K562 (cell line): ENCODE results near the gene TOMM22. TPM values are rescaled to one million over a fixed set of nuclear protein-coding genes. Genes with fewer than 3 reads are reported as not detected.

Experiments
- ATAC-seq: fragments of 200-7000 bp; cut with Tn5 transposase; 3 replicates; pipeline ENCODE4 v1.9.1; 2020; ENCODE audit warnings: moderate library complexity
- BruUV-seq: library from RNA; stranded (reverse); fragments of 400-500 nt; replicated peaks from 2 replicates; lab custom pipeline; 2021; lab: Mats Ljungman, UMichigan
- CTCF ChIA-PET: fragments of 300-600 bp; formaldehyde crosslinking; extraction: SDS; loops from one replicate; lab custom pipeline; 2021; ENCODE audit warnings: low intra/inter-chr PET ratio; lab: Yijun Ruan, JAX
- POLR2A ChIA-PET: fragments of 300-600, 350-650 bp; sonication (Branson Sonifier 250); formaldehyde crosslinking; extraction: SDS; loops from one replicate; lab custom pipeline; 2021; ENCODE audit warnings: antibody characterized with exemption, inconsistent platforms; lab: Yijun Ruan, JAX
- DNase-seq, 4 experiments: peaks; one replicate each; pipeline versions ENCODE4 v3.0.0 to v3.0.0-alpha.2; 2011 to 2018; ENCODE audit warnings: low spot score in 3 of 4, mixed read lengths in 3 of 4; ENCODE audit errors: extremely low read depth in 1 of 4
- FAIRE-seq: peaks from 2 replicates; lab custom pipeline; 2011; peaks lifted over from hg19 to GRCh38; lab: Jason Lieb, UNC
- H2AFZ ChIP-seq: 2 replicates; pipeline ENCODE4 v1.6.0; 2011; ENCODE audit warnings: low read depth, low read length, control low read depth, inconsistent platforms
- H3K27ac ChIP-seq: fragments of 200-600 bp; 3 replicates; pipeline ENCODE4 v1.8.0; 2011; ENCODE audit warnings: low read depth, mild to moderate bottlenecking, control low read depth, inconsistent platforms, low read length, moderate library complexity, mixed read lengths; ENCODE audit errors: extremely low read depth
- H3K27me3 ChIP-seq, 2 experiments: fragments of 300-600 bp in 1 of 2; 2 replicates in 1 of 2; 3 replicates in 1 of 2; pipeline versions ENCODE4 v1.6.0 to v1.8.0; 2011; ENCODE audit warnings: inconsistent platforms in 2 of 2, low read length in 2 of 2, mild to moderate bottlenecking in 1 of 2, mixed read lengths in 1 of 2, moderate library complexity in 1 of 2; ENCODE audit not compliant: control insufficient read depth in 2 of 2, insufficient read depth in 2 of 2
- H3K36me3 ChIP-seq: fragments of 300-600 bp; 3 replicates; pipeline ENCODE4 v1.8.0; 2011; ENCODE audit warnings: mild to moderate bottlenecking, low read length, inconsistent platforms; ENCODE audit not compliant: control insufficient read depth, insufficient read depth
- H3K4me1 ChIP-seq, 2 experiments: fragments of 200-600 bp in 1 of 2; replicated peaks in 1 of 2; 2 replicates in 1 of 2; 3 replicates in 1 of 2; pipeline versions ENCODE4 v1.5.1 to v1.8.0; 2011; ENCODE audit warnings: inconsistent platforms in 2 of 2, low read length in 2 of 2, mild to moderate bottlenecking in 1 of 2, mixed read lengths in 1 of 2, moderate library complexity in 1 of 2; ENCODE audit not compliant: control insufficient read depth in 2 of 2, insufficient read depth in 2 of 2
- H3K4me2 ChIP-seq: 2 replicates; pipeline ENCODE4 v1.6.1; 2011; ENCODE audit warnings: low read length, control low read depth, inconsistent platforms, mixed read lengths; ENCODE audit not compliant: insufficient read depth
- H3K4me3 ChIP-seq: fragments of 200-600 bp; sonication (generic), shearing (Covaris generic); 2 replicates; pipeline ENCODE4 v1.5.1; 2016; ENCODE audit warnings: control low read depth, inconsistent platforms
- H3K79me2 ChIP-seq: fragments of 200-600 bp; 3 replicates; pipeline ENCODE4 v1.8.0; 2011; ENCODE audit warnings: low read length, inconsistent platforms; ENCODE audit not compliant: control insufficient read depth, insufficient read depth
- H3K9ac ChIP-seq, 2 experiments: 2 replicates each; pipeline versions ENCODE4 v1.6.0 to v1.6.1; 2011; ENCODE audit warnings: low read depth in 2 of 2, low read length in 2 of 2, control low read depth in 1 of 2, inconsistent platforms in 1 of 2, mild to moderate bottlenecking in 1 of 2, mixed read lengths in 1 of 2; ENCODE audit not compliant: insufficient read depth in 1 of 2
- H3K9me1 ChIP-seq: one replicate; pipeline ENCODE4 v1.6.0; 2011; ENCODE audit warnings: inconsistent platforms, mild to moderate bottlenecking, low read length, moderate library complexity; ENCODE audit not compliant: control insufficient read depth, insufficient read depth
- H3K9me3 ChIP-seq: replicated peaks from 2 replicates; pipeline ENCODE4 v1.5.1; 2011; ENCODE audit warnings: low read depth, low read length, inconsistent platforms; ENCODE audit not compliant: control insufficient read depth, insufficient read depth
- H4K20me1 ChIP-seq: replicated peaks from 2 replicates; pipeline ENCODE4 v1.6.1; 2011; ENCODE audit warnings: low read length, inconsistent platforms, mixed read lengths; ENCODE audit not compliant: control insufficient read depth, insufficient read depth
- ELF4 ChIP-seq: fragments of 450-650 bp; formaldehyde crosslinking; IDR thresholded peaks from 2 replicates; pipeline ENCODE4 v1.4.0; 2022; ENCODE audit warnings: missing genetic modification characterization
- ETV6 ChIP-seq, 3 experiments: fragments of 150-350 bp in 1 of 3; sonication (generic) in 1 of 3; formaldehyde crosslinking in 1 of 3; IDR thresholded peaks; 2 replicates each; pipeline versions ENCODE4 v1.6.1 to v1.8.0; 2014 to 2022; ENCODE audit warnings: borderline replicate concordance in 2 of 3, low read depth in 2 of 3, antibody characterized with exemption in 1 of 3, low read length in 1 of 3, mild to moderate bottlenecking in 1 of 3, missing genetic modification reagents in 1 of 3
- GATA2 ChIP-seq: sonication (generic); formaldehyde crosslinking; IDR thresholded peaks from 2 replicates; pipeline ENCODE4 v1.4.0; 2020; ENCODE audit warnings: mild to moderate bottlenecking, missing genetic modification reagents
- MTA2 ChIP-seq: fragments of 450-650 bp; IDR thresholded peaks from 2 replicates; pipeline ENCODE4 v1.6.1; 2016; ENCODE audit warnings: low read depth
- PCBP2 ChIP-seq: fragments of 200-400 bp; formaldehyde crosslinking; IDR thresholded peaks from 2 replicates; pipeline ENCODE4 v1.6.1; 2018; ENCODE audit warnings: low read length, low read depth, mild to moderate bottlenecking, moderate library complexity; ENCODE audit not compliant: poor library complexity, severe bottlenecking
- RCOR1 ChIP-seq, 2 experiments: IDR thresholded peaks; 2 replicates each; pipeline ENCODE4 v1.6.1; 2012; ENCODE audit warnings: low read depth in 2 of 2, low read length in 2 of 2, borderline replicate concordance in 1 of 2, improper control_type of control experiment in 1 of 2
- SLC30A9 ChIP-seq: fragments of 250-450 bp; sonication (Bioruptor Pico); IDR thresholded peaks from 2 replicates; pipeline ENCODE4 v1.8.0; 2022; ENCODE audit warnings: mild to moderate bottlenecking, moderate library complexity
- SMARCA4 ChIP-seq: fragments of 450-650 bp; IDR thresholded peaks from 2 replicates; pipeline ENCODE4 v1.6.1; 2016
- SMC3 ChIP-seq: conservative IDR thresholded peaks from 2 replicates; pipeline ENCODE4 v1.6.1; 2011; ENCODE audit warnings: low read depth, low read length, improper control_type of control experiment; ENCODE audit not compliant: insufficient read depth
- STAT5A ChIP-seq: IDR thresholded peaks from 2 replicates; pipeline ENCODE4 v1.6.1; 2012; ENCODE audit warnings: low read length, inconsistent platforms, borderline replicate concordance
- ZNF551 ChIP-seq: fragments of 250-450 bp; sonication (Bioruptor Pico); IDR thresholded peaks from 2 replicates; pipeline ENCODE4 v1.5.0; 2021; ENCODE audit warnings: mild to moderate bottlenecking, moderate library complexity
- WGBS: fragments of 100-300 bp; shearing (Covaris generic); methylation state at CpG from one replicate; pipeline ENCODE4 v1.1.6; 2016; ENCODE audit warnings: low coverage, mixed read lengths; ENCODE audit not compliant: insufficient coverage; ENCODE audit errors: missing lambda C conversion rate; 5-methylcytosine and 5-hydroxymethylcytosine counted together
- in situ Hi-C: fragments of 300-500 bp; cut with MboI; formaldehyde crosslinking; loops from 4 replicates; pipeline ENCODE4 v1.15.0; 2018; ENCODE audit warnings: inconsistent platforms, mixed read lengths
- intact Hi-C: fragments of 100-400 bp; cut with micrococcal nuclease; formaldehyde crosslinking; loops from 2 replicates; pipeline ENCODE4 v1.14.2; 2022
- polyA plus RNA-seq, 8 experiments: library from polyadenylated mRNA; depleted of rRNA in 4 of 8; stranded (reverse) in 5 of 8; unstranded in 3 of 8; fragments of >200 nt; fragmentation: Nextera tagmentation in 2 of 8; fragmentation: Illumina TruSeq in 1 of 8; extraction: Ambion mirVana in 2 of 8; extraction: Trizol in 1 of 8; gene quantifications; 2 replicates each; pipeline versions ENCODE4 v1.2.1 to v1.2.3, GENCODE V29; 2011 to 2014; ENCODE audit warnings: inconsistent platforms in 1 of 8, missing spikeins in 1 of 8
- total RNA-seq, 7 experiments: library from RNA; depleted of rRNA in 6 of 7; stranded (reverse); fragments of >200 nt in 6 of 7; fragmentation: Illumina TruSeq in 2 of 7; extraction: Trizol in 2 of 7; gene quantifications; 2 replicates each; pipeline versions ENCODE4 v1.2.1 to v1.2.3, GENCODE V29; 2011 to 2021; ENCODE audit warnings: low replicate concordance in 1 of 7
- TF ChIP-seq, protein P1 (sequence below): sonication (generic); formaldehyde crosslinking; IDR thresholded peaks from 2 replicates; pipeline ENCODE4 v1.8.0; 2022; ENCODE audit warnings: mild to moderate bottlenecking, missing genetic modification reagents, borderline replicate concordance
- TF ChIP-seq, protein P2 (sequence below): fragments of 250-450 bp; sonication (Bioruptor Pico); IDR thresholded peaks from 2 replicates; pipeline ENCODE4 v1.5.0; 2021
- TF ChIP-seq, protein P3 (sequence below): fragments of 250-450 bp; sonication (Bioruptor Pico); IDR thresholded peaks from 2 replicates; pipeline ENCODE4 v1.4.0; 2020; ENCODE audit warnings: mild to moderate bottlenecking, moderate library complexity
- TF ChIP-seq, protein P4 (sequence below): fragments of 200-800 bp; sonication (Bioruptor generic); IDR thresholded peaks from 2 replicates; pipeline ENCODE4 v1.6.1; 2017; ENCODE audit warnings: missing genetic modification characterization, missing compliant biosample characterization

The TOMM22 gene
- total and polyA plus RNA-seq, 9 of the 15 experiments (the other 6 are each of a cell fraction or from before 2014, with no cell fraction given), result 25.8 to 108 (median 73.8) TPM

DNA sequence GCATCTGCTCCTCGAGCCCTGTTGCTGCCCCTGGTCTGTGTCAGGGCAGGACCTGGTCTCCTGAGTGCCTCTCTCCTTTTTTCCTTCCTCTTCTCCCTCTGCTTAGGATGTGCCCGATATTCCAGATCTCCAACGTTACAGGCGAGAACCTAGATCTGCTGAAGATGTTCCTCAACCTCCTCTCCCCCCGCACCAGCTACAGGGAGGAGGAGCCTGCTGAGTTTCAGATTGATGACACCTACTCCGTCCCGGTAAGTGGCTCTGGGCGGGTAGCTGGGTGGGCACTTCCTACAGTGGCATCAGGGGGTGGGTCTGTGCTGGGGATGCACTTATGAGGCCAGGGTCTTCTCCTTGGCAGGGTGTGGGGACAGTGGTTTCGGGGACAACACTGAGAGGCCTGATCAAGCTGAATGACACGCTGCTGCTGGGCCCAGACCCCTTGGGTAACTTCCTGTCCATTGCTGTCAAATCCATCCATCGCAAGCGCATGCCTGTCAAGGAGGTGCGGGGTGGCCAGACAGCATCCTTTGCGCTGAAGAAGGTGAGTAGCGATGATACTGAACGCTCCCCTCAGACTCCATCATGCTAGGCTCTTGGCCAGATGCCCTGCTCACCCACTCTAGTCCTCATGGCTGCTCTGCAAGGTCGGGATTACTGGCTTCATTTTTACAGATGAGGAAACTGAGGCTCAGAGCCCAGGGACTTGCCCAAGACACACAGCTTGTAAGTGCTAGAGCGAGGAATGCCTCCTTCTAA is 44.3 kb downstream of the TOMM22 start:
- H2AFZ ChIP-seq, result no peak overlapping the region
- H3K4me2 ChIP-seq, result no peak overlapping the region
- no peaks in the 10 kb centered on the region for H3K9me3 ChIP-seq
- no peaks in the 10 kb centered on the region for H3K79me2 ChIP-seq
- no peaks in the 10 kb centered on the region for H4K20me1 ChIP-seq
- intact Hi-C loops, result no loop called here
- no peaks in the 10 kb centered on the region for H3K27me3 ChIP-seq
- H3K4me1 ChIP-seq, result no peaks in the 10 kb centered on the region
- in situ Hi-C loops, result no loop called here
- no peaks in the 10 kb centered on the region for H3K9me1 ChIP-seq
- no TSS peak for BruUV-seq
- no peak for ATAC-seq
- ChIA-PET CTCF (no interaction called here), POLR2A (interaction anchor here (0.6 to 1.9 kb wide), 6 partner anchors 8 to 64 kb away, joined by 3 to 6 read pairs (median 4); no protein-coding TSS in a partner anchor)
- H3K27ac ChIP-seq, result no peak overlapping the region
- no peak overlapping the region for H3K9ac ChIP-seq
- WGBS, result 92% methylated on average over 13 of the region's 18 CpGs
- no peak for FAIRE-seq
- no peak for DNase-seq
- H3K4me3 ChIP-seq, result no peak overlapping the region
- peaks cover 97% of the 10 kb centered on the region; the same call in 2 of the 3 replicates for H3K36me3 ChIP-seq
- TF ChIP-seq MTA2 (no peak), SMARCA4 (no peak), ETV6 (IDR thresholded peaks at IDR 0.05; ENCODE audit: borderline replicate concordance in 1 of 2, low read depth in 2 of 2, low read length in 1 of 2) (no peak), ETV6 (CRISPR knock-in tag; IDR thresholded peaks at IDR 0.05; ENCODE audit: borderline replicate concordance) (no peak), SMC3 (no peak), GATA2 (CRISPR knock-in tag) (no peak), RCOR1 (IDR thresholded peaks at IDR 0.05; ENCODE audit: borderline replicate concordance in 1 of 2, low read depth in 2 of 2, low read length in 2 of 2) (no peak), PCBP2 (no peak), STAT5A (no peak), ELF4 (CRISPR knock-in tag) (no peak), SLC30A9 (CRISPR knock-in tag) (no peak), ZNF551 (CRISPR knock-in tag) (no peak)
- TF ChIP-seq, protein P1, sequence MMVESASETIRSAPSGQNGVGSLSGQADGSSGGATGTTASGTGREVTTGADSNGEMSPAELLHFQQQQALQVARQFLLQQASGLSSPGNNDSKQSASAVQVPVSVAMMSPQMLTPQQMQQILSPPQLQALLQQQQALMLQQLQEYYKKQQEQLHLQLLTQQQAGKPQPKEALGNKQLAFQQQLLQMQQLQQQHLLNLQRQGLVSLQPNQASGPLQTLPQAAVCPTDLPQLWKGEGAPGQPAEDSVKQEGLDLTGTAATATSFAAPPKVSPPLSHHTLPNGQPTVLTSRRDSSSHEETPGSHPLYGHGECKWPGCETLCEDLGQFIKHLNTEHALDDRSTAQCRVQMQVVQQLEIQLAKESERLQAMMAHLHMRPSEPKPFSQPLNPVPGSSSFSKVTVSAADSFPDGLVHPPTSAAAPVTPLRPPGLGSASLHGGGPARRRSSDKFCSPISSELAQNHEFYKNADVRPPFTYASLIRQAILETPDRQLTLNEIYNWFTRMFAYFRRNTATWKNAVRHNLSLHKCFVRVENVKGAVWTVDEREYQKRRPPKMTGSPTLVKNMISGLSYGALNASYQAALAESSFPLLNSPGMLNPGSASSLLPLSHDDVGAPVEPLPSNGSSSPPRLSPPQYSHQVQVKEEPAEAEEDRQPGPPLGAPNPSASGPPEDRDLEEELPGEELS (CRISPR knock-in tag), result no peak
- TF ChIP-seq, protein P2, sequence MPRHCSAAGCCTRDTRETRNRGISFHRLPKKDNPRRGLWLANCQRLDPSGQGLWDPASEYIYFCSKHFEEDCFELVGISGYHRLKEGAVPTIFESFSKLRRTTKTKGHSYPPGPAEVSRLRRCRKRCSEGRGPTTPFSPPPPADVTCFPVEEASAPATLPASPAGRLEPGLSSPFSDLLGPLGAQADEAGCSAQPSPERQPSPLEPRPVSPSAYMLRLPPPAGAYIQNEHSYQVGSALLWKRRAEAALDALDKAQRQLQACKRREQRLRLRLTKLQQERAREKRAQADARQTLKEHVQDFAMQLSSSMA (CRISPR knock-in tag), result no peak
- TF ChIP-seq, protein P3, sequence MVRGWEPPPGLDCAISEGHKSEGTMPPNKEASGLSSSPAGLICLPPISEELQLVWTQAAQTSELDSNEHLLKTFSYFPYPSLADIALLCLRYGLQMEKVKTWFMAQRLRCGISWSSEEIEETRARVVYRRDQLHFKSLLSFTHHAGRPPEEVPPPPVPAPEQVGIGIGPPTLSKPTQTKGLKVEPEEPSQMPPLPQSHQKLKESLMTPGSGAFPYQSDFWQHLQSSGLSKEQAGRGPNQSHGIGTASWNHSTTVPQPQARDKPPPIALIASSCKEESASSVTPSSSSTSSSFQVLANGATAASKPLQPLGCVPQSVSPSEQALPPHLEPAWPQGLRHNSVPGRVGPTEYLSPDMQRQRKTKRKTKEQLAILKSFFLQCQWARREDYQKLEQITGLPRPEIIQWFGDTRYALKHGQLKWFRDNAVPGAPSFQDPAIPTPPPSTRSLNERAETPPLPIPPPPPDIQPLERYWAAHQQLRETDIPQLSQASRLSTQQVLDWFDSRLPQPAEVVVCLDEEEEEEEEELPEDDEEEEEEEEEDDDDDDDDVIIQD (CRISPR knock-in tag), result no peak
- TF ChIP-seq, protein P4, sequence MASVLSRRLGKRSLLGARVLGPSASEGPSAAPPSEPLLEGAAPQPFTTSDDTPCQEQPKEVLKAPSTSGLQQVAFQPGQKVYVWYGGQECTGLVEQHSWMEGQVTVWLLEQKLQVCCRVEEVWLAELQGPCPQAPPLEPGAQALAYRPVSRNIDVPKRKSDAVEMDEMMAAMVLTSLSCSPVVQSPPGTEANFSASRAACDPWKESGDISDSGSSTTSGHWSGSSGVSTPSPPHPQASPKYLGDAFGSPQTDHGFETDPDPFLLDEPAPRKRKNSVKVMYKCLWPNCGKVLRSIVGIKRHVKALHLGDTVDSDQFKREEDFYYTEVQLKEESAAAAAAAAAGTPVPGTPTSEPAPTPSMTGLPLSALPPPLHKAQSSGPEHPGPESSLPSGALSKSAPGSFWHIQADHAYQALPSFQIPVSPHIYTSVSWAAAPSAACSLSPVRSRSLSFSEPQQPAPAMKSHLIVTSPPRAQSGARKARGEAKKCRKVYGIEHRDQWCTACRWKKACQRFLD, result no peak
